ENCODE results near the gene EPHA7. TPM values are rescaled to one million over a fixed set of nuclear protein-coding genes. Genes with fewer than 3 reads are reported as not detected.

Gene EPHA7
- total and polyA plus RNA-seq, 2 of the 4 experiments (the other 2 are of a cell fraction), result not detected

DNA sequence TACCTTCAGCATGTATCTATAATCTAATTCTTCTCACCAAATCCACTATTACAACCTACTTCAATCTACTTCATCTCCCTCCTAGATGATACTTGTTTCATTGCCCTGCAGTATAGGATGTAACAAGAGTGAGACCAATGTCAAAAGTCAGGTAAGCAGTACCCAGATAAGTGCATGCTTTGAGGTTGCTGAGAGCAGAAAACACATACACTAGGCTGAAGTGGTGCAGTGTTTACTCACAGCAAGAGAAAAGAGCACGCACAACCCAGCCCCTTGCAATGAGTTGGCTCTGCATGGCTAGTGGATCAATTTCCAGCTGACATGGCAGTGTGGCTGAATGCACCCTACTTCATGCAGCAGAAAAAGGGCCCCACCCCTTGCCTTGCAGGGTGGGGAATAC is 199.9 kb downstream of the EPHA7 start:
- H2AK5ac ChIP-seq (ENCODE audit: low read depth, low read length), result no peak overlapping the region
- H3K27me3 ChIP-seq (ENCODE audit: control insufficient read depth, insufficient read depth, low read length), result no peaks in the 10 kb centered on the region
- H3K9ac ChIP-seq (ENCODE audit: low read depth, low read length), result no peak overlapping the region
- H2AK9ac ChIP-seq (replicated peaks; ENCODE audit: low read depth, low read length, poor library complexity), result peak overlapping the region; percentile 35
- H3K14ac ChIP-seq (replicated peaks; ENCODE audit: low read depth, low read length), result no peak overlapping the region
- no peaks in the 10 kb centered on the region for H3K36me3 ChIP-seq (ENCODE audit: control insufficient read depth, insufficient read depth, low read length)
- H3K9me1 ChIP-seq (ENCODE audit: insufficient read depth, low read length), result no peaks in the 10 kb centered on the region
- no peaks in the 10 kb centered on the region for H3K4me1 ChIP-seq (ENCODE audit: control insufficient read depth, insufficient read depth, low read length)
- H3K79me1 ChIP-seq (ENCODE audit: low read depth in 1 of 2, low read length in 2 of 2), result no peaks in the 10 kb centered on the region
- H3K18ac ChIP-seq (ENCODE audit: low read depth, low read length), result no peak overlapping the region
- ATAC-seq (ENCODE audit: low read depth) (no peak), DNase-seq (no peak)
- no peak overlapping the region for H2AFZ ChIP-seq (replicated peaks; ENCODE audit: low read length, poor library complexity)
- H3K9me3 ChIP-seq (ENCODE audit: control insufficient read depth, insufficient read depth, low read length), result no peaks in the 10 kb centered on the region
- no peak overlapping the region for H4K5ac ChIP-seq (ENCODE audit: low read depth, low read length)
- no peak overlapping the region for H2BK20ac ChIP-seq (ENCODE audit: low read depth, low read length)
- H3K23ac ChIP-seq (ENCODE audit: low read depth, low read length), result no peak overlapping the region
- H3K56ac ChIP-seq (ENCODE audit: extremely low read depth, insufficient read depth, low read length), result no peak overlapping the region
- ChIA-PET POLR2A (ENCODE audit: unreplicated experiment) (no interaction called here), CTCF (no interaction called here)
- H2BK15ac ChIP-seq (ENCODE audit: low read depth, low read length), result no peak overlapping the region
- no peak overlapping the region for H3K4me3 ChIP-seq (ENCODE audit: insufficient read depth, low read depth, low read length)
- WGBS, 2 experiments (ENCODE audit: extremely low coverage in 2 of 2, insufficient read length in 1 of 2), result no CpG with 5 or more reads among the region's 1 CpG
- H2BK5ac ChIP-seq (ENCODE audit: low read depth, low read length, poor library complexity, severe bottlenecking), result no peak overlapping the region
- H4K20me1 ChIP-seq (ENCODE audit: insufficient read depth, low read length), result no peaks in the 10 kb centered on the region
- H4K8ac ChIP-seq (ENCODE audit: low read depth in 2 of 2, low read length in 2 of 2), result no peak overlapping the region
- H3K4me2 ChIP-seq (ENCODE audit: low read depth, low read length), result no peak overlapping the region
- intact Hi-C loops (cut with micrococcal nuclease), result no loop called here
- dilution Hi-C loops (cut with HindIII; ENCODE audit: low sequenced_read_pairs, unreplicated experiment), result no loop called here
- H3K4ac ChIP-seq (ENCODE audit: low read depth, low read length), result no peak overlapping the region
- no peak overlapping the region for H3K27ac ChIP-seq (ENCODE audit: insufficient read depth, low read length)
- in situ Hi-C loops (cut with MboI; ENCODE audit: low sequenced_read_pairs), result no loop called here
- TF ChIP-seq CEBPB (IDR thresholded peaks at IDR 0.05; ENCODE audit: low read depth, low read length), result no peak
- no peak for TF ChIP-seq RFX5 (IDR thresholded peaks at IDR 0.05; ENCODE audit: low read depth, low read length)
- TF ChIP-seq NFE2L2 (IDR thresholded peaks at IDR 0.05; ENCODE audit: low read depth, low read length), result no peak
- TF ChIP-seq BHLHE40 (IDR thresholded peaks at IDR 0.05; ENCODE audit: low read depth, low read length), result no peak
- TF ChIP-seq, protein P1, sequence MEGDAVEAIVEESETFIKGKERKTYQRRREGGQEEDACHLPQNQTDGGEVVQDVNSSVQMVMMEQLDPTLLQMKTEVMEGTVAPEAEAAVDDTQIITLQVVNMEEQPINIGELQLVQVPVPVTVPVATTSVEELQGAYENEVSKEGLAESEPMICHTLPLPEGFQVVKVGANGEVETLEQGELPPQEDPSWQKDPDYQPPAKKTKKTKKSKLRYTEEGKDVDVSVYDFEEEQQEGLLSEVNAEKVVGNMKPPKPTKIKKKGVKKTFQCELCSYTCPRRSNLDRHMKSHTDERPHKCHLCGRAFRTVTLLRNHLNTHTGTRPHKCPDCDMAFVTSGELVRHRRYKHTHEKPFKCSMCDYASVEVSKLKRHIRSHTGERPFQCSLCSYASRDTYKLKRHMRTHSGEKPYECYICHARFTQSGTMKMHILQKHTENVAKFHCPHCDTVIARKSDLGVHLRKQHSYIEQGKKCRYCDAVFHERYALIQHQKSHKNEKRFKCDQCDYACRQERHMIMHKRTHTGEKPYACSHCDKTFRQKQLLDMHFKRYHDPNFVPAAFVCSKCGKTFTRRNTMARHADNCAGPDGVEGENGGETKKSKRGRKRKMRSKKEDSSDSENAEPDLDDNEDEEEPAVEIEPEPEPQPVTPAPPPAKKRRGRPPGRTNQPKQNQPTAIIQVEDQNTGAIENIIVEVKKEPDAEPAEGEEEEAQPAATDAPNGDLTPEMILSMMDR (conservative IDR thresholded peaks at IDR 0.05; ENCODE audit: low read depth, low read length), result no peak
- TF ChIP-seq MXI1 (IDR thresholded peaks at IDR 0.05; ENCODE audit: borderline replicate concordance, low read depth, low read length), result no peak
- TF ChIP-seq MAZ (IDR thresholded peaks at IDR 0.05; ENCODE audit: borderline replicate concordance, low read depth, low read length), result no peak
- no peak for TF ChIP-seq RAD21 (IDR thresholded peaks at IDR 0.05; ENCODE audit: low read length)
- no peak for TF ChIP-seq POLR2A (IDR thresholded peaks at IDR 0.05; ENCODE audit: low read depth, low read length)
- TF ChIP-seq MAFK (IDR thresholded peaks at IDR 0.05; ENCODE audit: low read depth, low read length), result no peak
- TF ChIP-seq ELK1 (IDR thresholded peaks at IDR 0.05; ENCODE audit: borderline replicate concordance, low read depth, low read length), result no peak
- TF ChIP-seq SMC3 (IDR thresholded peaks at IDR 0.05; ENCODE audit: low read depth, low read length), result no peak
- H4K91ac ChIP-seq (ENCODE audit: insufficient read depth, low read depth, low read length), result no peak overlapping the region
- H2BK120ac ChIP-seq (ENCODE audit: low read depth, low read length), result no peak overlapping the region
- no TSS peak for BruUV-seq (replicated peaks)
